K562 (cell line): ENCODE results near the gene ODF4. TPM values are rescaled to one million over a fixed set of nuclear protein-coding genes. Genes with fewer than 3 reads are reported as not detected.
"Not testable (repeated sequence)": the region's sequence is repeated elsewhere in the genome, so short reads cannot be mapped to it uniquely, and the experiment has no call there.

Experiments
- ATAC-seq: fragments of 200-7000 bp; cut with Tn5 transposase; 3 replicates; pipeline ENCODE4 v1.9.1; 2020; ENCODE audit warnings: moderate library complexity
- BruUV-seq: library from RNA; stranded (reverse); fragments of 400-500 nt; replicated peaks from 2 replicates; lab custom pipeline; 2021; lab: Mats Ljungman, UMichigan
- CTCF ChIA-PET: fragments of 300-600 bp; formaldehyde crosslinking; extraction: SDS; loops from one replicate; lab custom pipeline; 2021; ENCODE audit warnings: low intra/inter-chr PET ratio; lab: Yijun Ruan, JAX
- POLR2A ChIA-PET: fragments of 300-600, 350-650 bp; sonication (Branson Sonifier 250); formaldehyde crosslinking; extraction: SDS; loops from one replicate; lab custom pipeline; 2021; ENCODE audit warnings: antibody characterized with exemption, inconsistent platforms; lab: Yijun Ruan, JAX
- DNase-seq, 4 experiments: peaks; one replicate each; pipeline versions ENCODE4 v3.0.0 to v3.0.0-alpha.2; 2011 to 2018; ENCODE audit warnings: low spot score in 3 of 4, mixed read lengths in 3 of 4; ENCODE audit errors: extremely low read depth in 1 of 4
- FAIRE-seq: peaks from 2 replicates; lab custom pipeline; 2011; peaks lifted over from hg19 to GRCh38; lab: Jason Lieb, UNC
- H2AFZ ChIP-seq: 2 replicates; pipeline ENCODE4 v1.6.0; 2011; ENCODE audit warnings: low read depth, low read length, control low read depth, inconsistent platforms
- H3K27ac ChIP-seq: fragments of 200-600 bp; 3 replicates; pipeline ENCODE4 v1.8.0; 2011; ENCODE audit warnings: low read depth, mild to moderate bottlenecking, control low read depth, inconsistent platforms, low read length, moderate library complexity, mixed read lengths; ENCODE audit errors: extremely low read depth
- H3K27me3 ChIP-seq, 2 experiments: fragments of 300-600 bp in 1 of 2; 2 replicates in 1 of 2; 3 replicates in 1 of 2; pipeline versions ENCODE4 v1.6.0 to v1.8.0; 2011; ENCODE audit warnings: inconsistent platforms in 2 of 2, low read length in 2 of 2, mild to moderate bottlenecking in 1 of 2, mixed read lengths in 1 of 2, moderate library complexity in 1 of 2; ENCODE audit not compliant: control insufficient read depth in 2 of 2, insufficient read depth in 2 of 2
- H3K36me3 ChIP-seq: fragments of 300-600 bp; 3 replicates; pipeline ENCODE4 v1.8.0; 2011; ENCODE audit warnings: mild to moderate bottlenecking, low read length, inconsistent platforms; ENCODE audit not compliant: control insufficient read depth, insufficient read depth
- H3K4me1 ChIP-seq, 2 experiments: fragments of 200-600 bp in 1 of 2; replicated peaks in 1 of 2; 2 replicates in 1 of 2; 3 replicates in 1 of 2; pipeline versions ENCODE4 v1.5.1 to v1.8.0; 2011; ENCODE audit warnings: inconsistent platforms in 2 of 2, low read length in 2 of 2, mild to moderate bottlenecking in 1 of 2, mixed read lengths in 1 of 2, moderate library complexity in 1 of 2; ENCODE audit not compliant: control insufficient read depth in 2 of 2, insufficient read depth in 2 of 2
- H3K4me2 ChIP-seq: 2 replicates; pipeline ENCODE4 v1.6.1; 2011; ENCODE audit warnings: low read length, control low read depth, inconsistent platforms, mixed read lengths; ENCODE audit not compliant: insufficient read depth
- H3K4me3 ChIP-seq: fragments of 200-600 bp; sonication (generic), shearing (Covaris generic); 2 replicates; pipeline ENCODE4 v1.5.1; 2016; ENCODE audit warnings: control low read depth, inconsistent platforms
- H3K79me2 ChIP-seq: fragments of 200-600 bp; 3 replicates; pipeline ENCODE4 v1.8.0; 2011; ENCODE audit warnings: low read length, inconsistent platforms; ENCODE audit not compliant: control insufficient read depth, insufficient read depth
- H3K9ac ChIP-seq, 2 experiments: 2 replicates each; pipeline versions ENCODE4 v1.6.0 to v1.6.1; 2011; ENCODE audit warnings: low read depth in 2 of 2, low read length in 2 of 2, control low read depth in 1 of 2, inconsistent platforms in 1 of 2, mild to moderate bottlenecking in 1 of 2, mixed read lengths in 1 of 2; ENCODE audit not compliant: insufficient read depth in 1 of 2
- H3K9me1 ChIP-seq: one replicate; pipeline ENCODE4 v1.6.0; 2011; ENCODE audit warnings: inconsistent platforms, mild to moderate bottlenecking, low read length, moderate library complexity; ENCODE audit not compliant: control insufficient read depth, insufficient read depth
- H3K9me3 ChIP-seq: replicated peaks from 2 replicates; pipeline ENCODE4 v1.5.1; 2011; ENCODE audit warnings: low read depth, low read length, inconsistent platforms; ENCODE audit not compliant: control insufficient read depth, insufficient read depth
- H4K20me1 ChIP-seq: replicated peaks from 2 replicates; pipeline ENCODE4 v1.6.1; 2011; ENCODE audit warnings: low read length, inconsistent platforms, mixed read lengths; ENCODE audit not compliant: control insufficient read depth, insufficient read depth
- CEBPZ ChIP-seq: fragments of 150-350 bp; IDR thresholded peaks from 2 replicates; pipeline ENCODE4 v1.6.1; 2014; ENCODE audit warnings: low read depth, mild to moderate bottlenecking, low read length, borderline replicate concordance
- CHD7 ChIP-seq: fragments of 200-600 bp; sonication (generic); IDR thresholded peaks from one replicate; pipeline ENCODE4 v1.6.1; 2012; ENCODE audit warnings: mild to moderate bottlenecking, low read depth, low read length, inconsistent platforms
- PHTF2 ChIP-seq: fragments of 250-450 bp; sonication (Bioruptor Pico); IDR thresholded peaks from 2 replicates; pipeline ENCODE4 v1.5.0; 2021; ENCODE audit warnings: mild to moderate bottlenecking
- SIN3B ChIP-seq: fragments of 450-650 bp; IDR thresholded peaks from 2 replicates; pipeline ENCODE4 v1.6.1; 2017; ENCODE audit warnings: low read depth, mild to moderate bottlenecking, moderate library complexity
- WGBS: fragments of 100-300 bp; shearing (Covaris generic); methylation state at CpG from one replicate; pipeline ENCODE4 v1.1.6; 2016; ENCODE audit warnings: low coverage, mixed read lengths; ENCODE audit not compliant: insufficient coverage; ENCODE audit errors: missing lambda C conversion rate; 5-methylcytosine and 5-hydroxymethylcytosine counted together
- in situ Hi-C: fragments of 300-500 bp; cut with MboI; formaldehyde crosslinking; loops from 4 replicates; pipeline ENCODE4 v1.15.0; 2018; ENCODE audit warnings: inconsistent platforms, mixed read lengths
- intact Hi-C: fragments of 100-400 bp; cut with micrococcal nuclease; formaldehyde crosslinking; loops from 2 replicates; pipeline ENCODE4 v1.14.2; 2022
- polyA plus RNA-seq, 8 experiments: library from polyadenylated mRNA; depleted of rRNA in 4 of 8; stranded (reverse) in 5 of 8; unstranded in 3 of 8; fragments of >200 nt; fragmentation: Nextera tagmentation in 2 of 8; fragmentation: Illumina TruSeq in 1 of 8; extraction: Ambion mirVana in 2 of 8; extraction: Trizol in 1 of 8; gene quantifications; 2 replicates each; pipeline versions ENCODE4 v1.2.1 to v1.2.3, GENCODE V29; 2011 to 2014; ENCODE audit warnings: inconsistent platforms in 1 of 8, missing spikeins in 1 of 8
- total RNA-seq, 7 experiments: library from RNA; depleted of rRNA in 6 of 7; stranded (reverse); fragments of >200 nt in 6 of 7; fragmentation: Illumina TruSeq in 2 of 7; extraction: Trizol in 2 of 7; gene quantifications; 2 replicates each; pipeline versions ENCODE4 v1.2.1 to v1.2.3, GENCODE V29; 2011 to 2021; ENCODE audit warnings: low replicate concordance in 1 of 7

Gene ODF4
- total and polyA plus RNA-seq, 9 of the 15 experiments (the other 6 are each of a cell fraction or from before 2014, with no cell fraction given), result not detected

- no peak for TF ChIP-seq CHD7
- no peak for TF ChIP-seq PHTF2
- TF ChIP-seq CEBPZ, result no peak
- TF ChIP-seq SIN3B, result no peak
Measured at GRCh38 chr17:8393470-8394231, 54.0 kb downstream of the ODF4 start (continued).

DNA sequence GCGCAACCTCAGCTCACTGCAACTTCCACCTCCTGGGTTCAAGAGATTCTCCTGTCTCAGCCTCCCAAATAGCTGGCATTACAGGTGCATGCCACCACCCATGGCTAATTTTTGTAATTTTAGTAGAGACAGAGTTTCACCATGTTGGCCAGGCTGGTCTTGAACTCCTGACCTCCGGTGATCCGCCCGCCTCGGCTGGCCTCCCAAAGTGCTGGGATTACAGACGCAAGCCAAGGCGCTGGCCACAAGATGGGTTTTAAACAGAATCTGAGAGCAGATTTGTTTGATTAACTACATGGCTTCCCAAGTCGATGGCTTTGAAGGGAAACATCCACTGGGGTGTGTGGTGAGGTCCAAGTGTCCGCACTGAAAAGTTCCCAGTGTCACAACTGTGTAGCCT lies 54.9 kb downstream of the ODF4 start:
- H3K9ac ChIP-seq, FAIRE-seq, ATAC-seq, H3K9me3 ChIP-seq, POLR2A ChIA-PET, H4K20me1 ChIP-seq, H3K36me3 ChIP-seq, DNase-seq, BruUV-seq, intact Hi-C loops, H3K79me2 ChIP-seq, H3K27ac ChIP-seq, H2AFZ ChIP-seq, H3K4me3 ChIP-seq, H3K9me1 ChIP-seq, H3K4me2 ChIP-seq: not testable (repeated sequence)
- peaks cover 0 to 19% of the 10 kb centered on the region in 2 experiments; a peak in 3 of 5 replicates for H3K27me3 ChIP-seq
- 37% methylated on average over 6 of the region's 9 CpGs for WGBS
- CTCF ChIA-PET, result interaction anchor here (0.6 to 0.7 kb wide), 2 partner anchors 51 to 277 kb away, joined by 3 read pairs; no protein-coding TSS in a partner anchor
- H3K4me1 ChIP-seq, result peaks cover 0 to 27% of the 10 kb centered on the region in 2 experiments; a peak in 4 of 5 replicates
- in situ Hi-C loops, result loop anchor here (25.0 kb wide), 1 partner anchor 1143 kb away; no protein-coding TSS in a partner anchor
